ENCODE results near the gene SH2D3C. TPM values are rescaled to one million over a fixed set of nuclear protein-coding genes. Genes with fewer than 3 reads are reported as not detected.

Gene SH2D3C, protein sequence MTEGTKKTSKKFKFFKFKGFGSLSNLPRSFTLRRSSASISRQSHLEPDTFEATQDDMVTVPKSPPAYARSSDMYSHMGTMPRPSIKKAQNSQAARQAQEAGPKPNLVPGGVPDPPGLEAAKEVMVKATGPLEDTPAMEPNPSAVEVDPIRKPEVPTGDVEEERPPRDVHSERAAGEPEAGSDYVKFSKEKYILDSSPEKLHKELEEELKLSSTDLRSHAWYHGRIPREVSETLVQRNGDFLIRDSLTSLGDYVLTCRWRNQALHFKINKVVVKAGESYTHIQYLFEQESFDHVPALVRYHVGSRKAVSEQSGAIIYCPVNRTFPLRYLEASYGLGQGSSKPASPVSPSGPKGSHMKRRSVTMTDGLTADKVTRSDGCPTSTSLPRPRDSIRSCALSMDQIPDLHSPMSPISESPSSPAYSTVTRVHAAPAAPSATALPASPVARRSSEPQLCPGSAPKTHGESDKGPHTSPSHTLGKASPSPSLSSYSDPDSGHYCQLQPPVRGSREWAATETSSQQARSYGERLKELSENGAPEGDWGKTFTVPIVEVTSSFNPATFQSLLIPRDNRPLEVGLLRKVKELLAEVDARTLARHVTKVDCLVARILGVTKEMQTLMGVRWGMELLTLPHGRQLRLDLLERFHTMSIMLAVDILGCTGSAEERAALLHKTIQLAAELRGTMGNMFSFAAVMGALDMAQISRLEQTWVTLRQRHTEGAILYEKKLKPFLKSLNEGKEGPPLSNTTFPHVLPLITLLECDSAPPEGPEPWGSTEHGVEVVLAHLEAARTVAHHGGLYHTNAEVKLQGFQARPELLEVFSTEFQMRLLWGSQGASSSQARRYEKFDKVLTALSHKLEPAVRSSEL
- total RNA-seq = 10 to 100 TPM; 29.9 to 30.3 TPM

- Mint-ChIP-seq H3K9me3 (no peaks in the 10 kb centered on the region), H3K27me3 (no peaks in the 10 kb centered on the region), H3K36me3 (ENCODE audit: low read depth) (peaks cover 26% of the 10 kb centered on the region), H3K4me3 (peak within 1 kb of the TSS; percentile 99), H3K4me1 (ENCODE audit: low read depth) (peaks cover 45% of the 10 kb centered on the region), H3K27ac (peak within 1 kb of the TSS; percentile 99)
- DNase-seq = peak; percentile 69
- ChIA-PET POLR2A (interaction anchor here (0.5 to 3.7 kb wide), 12 partner anchors 9 to 328 kb away, joined by 3 to 35 read pairs (median 6); partner anchors contain the start of genes DPM2, LRSAM1, RPL12 and ST6GALNAC4), CTCF (interaction anchor here (2.4 to 10.7 kb wide), 2 partner anchors 10 to 44 kb away, joined by 8 to 144 read pairs; partner anchors contain the start of gene TOR2A)
- TF ChIP-seq CTCF (IDR thresholded peaks at IDR 0.05) = no peak
- intact Hi-C loops (cut with micrococcal nuclease) = no loop called here
- peak; percentile 22 for ATAC-seq
Observed at GRCh38 chr9:127778280-127779135, at the start of gene SH2D3C. Gene SH2D3C, minus strand, starts transcription at chr9:127778666. Its CDS starts 39 bp downstream, at chr9:127778627.

DNA sequence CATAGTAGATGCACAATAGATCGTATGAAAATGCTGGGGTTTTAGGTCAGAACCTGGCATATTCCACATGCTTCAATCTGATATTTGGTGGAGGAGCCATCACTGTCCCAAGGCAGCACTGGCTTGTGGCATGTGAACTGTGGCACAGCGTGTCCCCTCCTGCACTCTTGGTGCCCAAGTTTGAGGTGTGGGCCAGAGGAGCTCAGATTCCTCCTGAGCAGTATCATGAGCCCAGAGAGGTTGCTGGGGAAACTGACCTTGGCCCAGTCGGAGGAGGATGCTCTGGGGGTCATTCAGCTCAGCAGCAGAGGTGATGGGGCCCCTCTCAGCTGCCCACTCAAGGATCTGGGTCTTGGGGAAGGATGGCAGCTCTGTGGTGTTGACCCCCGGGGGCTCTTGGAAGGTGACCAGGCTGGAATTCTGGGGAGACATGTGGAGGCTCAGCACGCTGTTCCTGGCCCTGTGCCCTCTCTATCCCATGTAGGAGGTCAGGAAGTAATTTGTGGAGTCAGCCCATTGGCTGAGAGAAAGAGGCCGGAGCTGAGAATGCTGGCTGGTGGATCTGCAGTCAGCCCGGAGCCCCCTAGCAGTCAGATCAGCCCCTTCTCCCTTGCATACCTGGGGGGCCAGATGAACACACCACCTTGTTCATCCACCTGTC lies 47.9 kb upstream of the SH2D3C start:
- Mint-ChIP-seq H3K4me3 (no peak overlapping the region), H3K27me3 (no peaks in the 10 kb centered on the region), H3K36me3 (ENCODE audit: low read depth) (peaks cover 4% of the 10 kb centered on the region), H3K9me3 (no peaks in the 10 kb centered on the region), H3K4me1 (ENCODE audit: low read depth) (no peaks in the 10 kb centered on the region), H3K27ac (peak overlapping the region; percentile 30)
- intact Hi-C loops (cut with micrococcal nuclease) = no loop called here
- DNase-seq (no peak), ATAC-seq (no peak)
- ChIA-PET POLR2A (interaction anchor here (0.6 to 1.6 kb wide), 2 partner anchors 10 to 13 kb away, joined by 4 to 6 read pairs; no protein-coding TSS in a partner anchor), CTCF (interaction anchor here (1.2 kb wide), 1 partner anchor 44 kb away, joined by 6 read pairs; no protein-coding TSS in a partner anchor)
- TF ChIP-seq CTCF (IDR thresholded peaks at IDR 0.05) = no peak

DNA sequence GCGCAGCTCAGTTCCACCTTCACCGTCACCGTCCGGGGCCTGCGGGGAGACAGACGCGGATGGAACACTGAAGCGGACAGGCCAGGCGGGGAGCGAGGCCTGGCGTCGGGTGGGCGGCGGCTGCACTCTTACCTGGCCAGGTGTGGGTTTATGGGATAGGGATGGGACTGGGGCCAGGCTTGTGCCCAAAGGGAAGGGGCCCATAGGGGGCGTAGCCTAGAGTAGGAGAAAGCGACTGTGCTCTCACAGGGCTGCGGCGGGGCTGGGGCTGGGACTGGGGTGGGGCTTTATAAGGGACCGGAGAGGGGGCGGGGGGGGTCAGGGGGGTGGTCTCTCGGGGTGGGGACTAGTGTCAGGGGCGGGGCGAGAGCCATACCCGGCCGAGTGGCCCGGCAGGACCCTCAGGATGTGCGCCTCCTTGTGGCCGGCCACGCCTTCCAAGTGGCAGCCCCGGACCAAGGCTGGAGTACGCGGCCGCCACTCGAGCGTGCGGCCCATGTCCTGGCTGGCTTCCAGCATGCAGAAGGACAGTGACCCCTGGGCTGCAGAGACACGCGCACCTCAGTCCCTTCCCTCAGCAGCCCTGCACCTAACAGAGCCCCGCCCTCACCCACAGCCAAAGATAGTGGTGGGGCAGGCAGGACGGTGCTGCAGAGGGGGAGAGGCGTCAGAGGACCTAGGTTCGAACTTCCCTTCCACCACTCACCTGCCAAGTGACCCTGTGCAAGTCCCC lies 47.0 kb upstream of the SH2D3C start:
- POLR2A ChIA-PET = no interaction called here
- no peaks in the 10 kb centered on the region for H3K9me3 Mint-ChIP-seq
- no peaks in the 10 kb centered on the region for H3K4me1 Mint-ChIP-seq (ENCODE audit: low read depth)
- ATAC-seq (no peak), DNase-seq (peak; percentile 21)
- TF ChIP-seq CTCF (IDR thresholded peaks at IDR 0.05) = no peak
- no peaks in the 10 kb centered on the region for H3K27me3 Mint-ChIP-seq
- H3K4me3 Mint-ChIP-seq = no peak overlapping the region
- H3K27ac Mint-ChIP-seq = no peak overlapping the region
- CTCF ChIA-PET = interaction anchor here (0.8 to 1.1 kb wide), 4 partner anchors 40 to 91 kb away, joined by 3 read pairs; partner anchors contain the start of gene ST6GALNAC4
- intact Hi-C loops (cut with micrococcal nuclease) = no loop called here
- H3K36me3 Mint-ChIP-seq (ENCODE audit: low read depth) = peaks cover 6% of the 10 kb centered on the region

DNA sequence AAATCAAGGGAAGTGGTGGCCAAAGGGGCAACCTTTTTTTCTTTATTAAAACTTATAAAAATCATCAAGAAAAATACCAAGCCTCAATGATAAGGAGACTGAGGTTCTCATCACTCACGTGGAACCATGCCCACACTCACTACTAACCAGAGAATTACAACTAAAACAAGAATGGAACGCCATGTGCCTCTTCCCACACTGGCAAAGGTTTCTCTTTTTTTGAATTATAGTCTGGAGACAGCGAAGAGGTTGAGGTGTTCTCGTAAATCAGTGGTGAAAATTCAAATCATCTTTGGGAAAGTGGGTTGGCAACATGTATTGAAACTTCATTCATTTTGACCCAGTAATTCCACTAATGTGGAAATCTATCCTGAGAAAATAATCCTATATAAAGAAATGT lies 43.6 kb upstream of the SH2D3C start:
- no peak overlapping the region for H3K4me3 Mint-ChIP-seq
- ATAC-seq (no peak), DNase-seq (no peak)
- intact Hi-C loops (cut with micrococcal nuclease) = no loop called here
- POLR2A ChIA-PET = interaction anchor here (1.1 kb wide), 1 partner anchor 47 kb away, joined by 3 read pairs; no protein-coding TSS in a partner anchor
- no peaks in the 10 kb centered on the region for H3K4me1 Mint-ChIP-seq (ENCODE audit: low read depth)
- no peaks in the 10 kb centered on the region for H3K27me3 Mint-ChIP-seq
- CTCF ChIA-PET = no interaction called here
- no peak for TF ChIP-seq CTCF (IDR thresholded peaks at IDR 0.05)
- no peaks in the 10 kb centered on the region for H3K9me3 Mint-ChIP-seq
- no peak overlapping the region for H3K27ac Mint-ChIP-seq
- peaks cover 11% of the 10 kb centered on the region for H3K36me3 Mint-ChIP-seq (ENCODE audit: low read depth)
